KOPT-K1 (cell line): Measurements from ENCODE around the gene CHI3L1.

Experiments
- H3K27ac ChIP-seq: fragments of 200-600 bp; sonication (generic); 2 replicates; pipeline ENCODE4 v1.5.1; 2016; ENCODE audit warnings: antibody characterized with exemption, mild to moderate bottlenecking, low read depth, low read length; ENCODE audit not compliant: poor library complexity, severe bottlenecking
- H3K36me3 ChIP-seq: fragments of 200-600 bp; sonication (generic); 2 replicates; pipeline ENCODE4 v1.5.1; 2017; ENCODE audit warnings: antibody characterized with exemption, mild to moderate bottlenecking, low read length, moderate library complexity; ENCODE audit not compliant: insufficient read depth
- H3K9me3 ChIP-seq: fragments of 200-600 bp; sonication (generic); 2 replicates; pipeline ENCODE4 v1.5.1; 2017; ENCODE audit warnings: antibody characterized with exemption, low read length, mild to moderate bottlenecking; ENCODE audit not compliant: insufficient read depth, poor library complexity, severe bottlenecking

Gene CHI3L1

GRCh38 chr1:203213126-203213525 lies 26.6 kb upstream of the CHI3L1 start:
- no peaks in the 10 kb centered on the region for H3K9me3 ChIP-seq
- H3K36me3 ChIP-seq, result no peaks in the 10 kb centered on the region
- no peak overlapping the region for H3K27ac ChIP-seq

- Histone ChIP-seq H3K9me3 (no peaks in the 10 kb centered on the region), H3K36me3 (no peaks in the 10 kb centered on the region), H3K27ac (no peak overlapping the region)
These were observed 25.3 kb upstream of the CHI3L1 start for GRCh38 chr1:203211812-203212211.

- H3K27ac ChIP-seq, result no peak overlapping the region
- no peaks in the 10 kb centered on the region for H3K9me3 ChIP-seq
- H3K36me3 ChIP-seq, result no peaks in the 10 kb centered on the region
These were observed 24.5 kb upstream of the CHI3L1 start for GRCh38 chr1:203210988-203211387.

- H3K9me3 ChIP-seq, result no peaks in the 10 kb centered on the region
- H3K27ac ChIP-seq, result no peak overlapping the region
- H3K36me3 ChIP-seq, result no peaks in the 10 kb centered on the region
These were observed 23.8 kb upstream of the CHI3L1 start for GRCh38 chr1:203210350-203210749.

- Histone ChIP-seq H3K36me3 (no peaks in the 10 kb centered on the region), H3K9me3 (no peaks in the 10 kb centered on the region), H3K27ac (no peak overlapping the region)
These were observed 21.7 kb upstream of the CHI3L1 start for GRCh38 chr1:203208181-203208580.

GRCh38 chr1:203207751-203208150 lies 21.2 kb upstream of the CHI3L1 start:
- Histone ChIP-seq H3K36me3 (no peaks in the 10 kb centered on the region), H3K27ac (no peak overlapping the region), H3K9me3 (no peaks in the 10 kb centered on the region)

GRCh38 chr1:203206129-203206687 lies 19.7 kb upstream of the CHI3L1 start:
- Histone ChIP-seq H3K9me3 (no peaks in the 10 kb centered on the region), H3K36me3 (no peaks in the 10 kb centered on the region), H3K27ac (no peak overlapping the region)

GRCh38 chr1:203204756-203205155 lies 18.3 kb upstream of the CHI3L1 start:
- Histone ChIP-seq H3K9me3 (no peaks in the 10 kb centered on the region), H3K27ac (no peak overlapping the region), H3K36me3 (no peaks in the 10 kb centered on the region)

GRCh38 chr1:203202431-203203245 lies 16.1 kb upstream of the CHI3L1 start:
- no peak overlapping the region for H3K27ac ChIP-seq
- no peaks in the 10 kb centered on the region for H3K9me3 ChIP-seq
- no peaks in the 10 kb centered on the region for H3K36me3 ChIP-seq

GRCh38 chr1:203201516-203202205 lies 15.2 kb upstream of the CHI3L1 start:
- H3K9me3 ChIP-seq, result no peaks in the 10 kb centered on the region
- no peaks in the 10 kb centered on the region for H3K36me3 ChIP-seq
- H3K27ac ChIP-seq, result no peak overlapping the region

- Histone ChIP-seq H3K36me3 (no peaks in the 10 kb centered on the region), H3K9me3 (no peaks in the 10 kb centered on the region), H3K27ac (no peak overlapping the region)
These were observed 14.4 kb upstream of the CHI3L1 start for GRCh38 chr1:203200916-203201315.

GRCh38 chr1:203199816-203200571 lies 13.5 kb upstream of the CHI3L1 start:
- no peaks in the 10 kb centered on the region for H3K36me3 ChIP-seq
- H3K27ac ChIP-seq, result no peak overlapping the region

GRCh38 chr1:203199481-203199815 lies 12.9 kb upstream of the CHI3L1 start:
- no peaks in the 10 kb centered on the region for H3K36me3 ChIP-seq
- H3K9me3 ChIP-seq, result no peaks in the 10 kb centered on the region
- no peak overlapping the region for H3K27ac ChIP-seq

More at GRCh38 chr1:203199816-203200571, 13.5 kb upstream of the CHI3L1 start:
- H3K9me3 ChIP-seq, result no peaks in the 10 kb centered on the region

GRCh38 chr1:203199002-203199401 lies 12.5 kb upstream of the CHI3L1 start:
- Histone ChIP-seq H3K27ac (no peak overlapping the region), H3K36me3 (no peaks in the 10 kb centered on the region), H3K9me3 (no peaks in the 10 kb centered on the region)

- Histone ChIP-seq H3K36me3 (no peaks in the 10 kb centered on the region), H3K27ac (no peak overlapping the region), H3K9me3 (no peaks in the 10 kb centered on the region)
These were observed 11.1 kb upstream of the CHI3L1 start for GRCh38 chr1:203197625-203198024.
